HepG2 (cell line): Measurements from ENCODE around the gene EIF4E1B. TPM values are rescaled to one million over a fixed set of nuclear protein-coding genes. Genes with fewer than 3 reads are reported as not detected.

Source experiments
- ATAC-seq: fragments of 200-7000 bp; cut with Tn5 transposase; 3 replicates; pipeline ENCODE4 v1.9.1; 2020; ENCODE audit warnings: mild to moderate bottlenecking, moderate library complexity
- BruUV-seq: library from RNA; stranded (reverse); fragments of 400-500 nt; replicated peaks from 2 replicates; lab custom pipeline; 2021; lab: Mats Ljungman, UMichigan
- CTCF ChIA-PET: fragments of 300-600 bp; formaldehyde crosslinking; extraction: SDS; loops from one replicate; lab custom pipeline; 2021; ENCODE audit warnings: low total read pairs, inconsistent platforms, low intra/inter-chr PET ratio; lab: Yijun Ruan, JAX
- POLR2A ChIA-PET: fragments of 350-600 bp; sonication (Branson Sonifier 250); formaldehyde crosslinking; loops from one replicate; lab custom pipeline; 2020; ENCODE audit warnings: antibody characterized with exemption, inconsistent platforms; lab: Yijun Ruan, JAX
- DNase-seq: peaks from one replicate; pipeline ENCODE4 v3.0.0-alpha.2; 2015; ENCODE audit warnings: low spot score
- FAIRE-seq: peaks from 3 replicates; lab custom pipeline; 2011; peaks lifted over from hg19 to GRCh38; lab: Jason Lieb, UNC
- H2AFZ ChIP-seq: one replicate; pipeline ENCODE4 v1.6.1; 2011; ENCODE audit warnings: low read length, inconsistent platforms
- H3K27ac ChIP-seq: fragments of 300-600 bp; 3 replicates; pipeline ENCODE4 v1.8.0; 2011; ENCODE audit warnings: mixed run types, mild to moderate bottlenecking, mixed read lengths, low read length, inconsistent platforms; ENCODE audit not compliant: insufficient read depth; ENCODE audit errors: extremely low read length
- H3K27me3 ChIP-seq, 2 experiments: fragments of 200-600 bp in 1 of 2; 2 replicates in 1 of 2; 3 replicates in 1 of 2; pipeline versions ENCODE4 v1.6.0 to v1.8.0; 2011; ENCODE audit warnings: low read length in 2 of 2, mild to moderate bottlenecking in 2 of 2, moderate library complexity in 2 of 2, inconsistent platforms in 1 of 2; ENCODE audit not compliant: insufficient read depth in 2 of 2, control insufficient read depth in 1 of 2
- H3K36me3 ChIP-seq, 2 experiments: fragments of 200-600 bp in 1 of 2; replicated peaks in 1 of 2; 2 replicates in 1 of 2; 3 replicates in 1 of 2; pipeline versions ENCODE4 v1.5.1 to v1.8.0; 2011; ENCODE audit warnings: low read length in 2 of 2, inconsistent platforms in 1 of 2; ENCODE audit not compliant: insufficient read depth in 2 of 2, control insufficient read depth in 1 of 2
- H3K4me1 ChIP-seq: 2 replicates; pipeline ENCODE4 v1.5.1; 2012; ENCODE audit warnings: low read length, inconsistent platforms; ENCODE audit not compliant: insufficient read depth
- H3K4me2 ChIP-seq: 2 replicates; pipeline ENCODE4 v1.6.0; 2011; ENCODE audit warnings: low read depth, low read length, inconsistent platforms
- H3K4me3 ChIP-seq, 3 experiments: fragments of 200-600 bp in 1 of 3; sonication (generic), shearing (Covaris generic) in 1 of 3; replicated peaks in 1 of 3; 2 replicates each; pipeline ENCODE4 v1.5.1; 2011 to 2016; ENCODE audit warnings: low read length in 3 of 3, inconsistent platforms in 2 of 3, low read depth in 2 of 3, mild to moderate bottlenecking in 2 of 3, control low read depth in 1 of 3, mixed read lengths in 1 of 3; ENCODE audit not compliant: insufficient read depth in 1 of 3
- H3K79me2 ChIP-seq: one replicate; pipeline ENCODE4 v1.6.1; 2011; ENCODE audit warnings: low read length, inconsistent platforms; ENCODE audit not compliant: insufficient read depth
- H3K9ac ChIP-seq: 2 replicates; pipeline ENCODE4 v1.6.0; 2011; ENCODE audit warnings: mild to moderate bottlenecking, low read depth, low read length, inconsistent platforms; ENCODE audit not compliant: insufficient read depth
- H3K9me3 ChIP-seq: 2 replicates; pipeline ENCODE4 v1.5.1; 2012; ENCODE audit warnings: mild to moderate bottlenecking, low read length
- H4K20me1 ChIP-seq: 2 replicates; pipeline ENCODE4 v1.6.0; 2011; ENCODE audit warnings: inconsistent platforms, mild to moderate bottlenecking, low read length, moderate library complexity; ENCODE audit not compliant: insufficient read depth
- BATF2 ChIP-seq: sonication (generic); formaldehyde crosslinking; IDR thresholded peaks from 2 replicates; pipeline ENCODE4 v1.8.0; 2022; ENCODE audit warnings: mild to moderate bottlenecking, missing genetic modification reagents, moderate library complexity
- EP300 ChIP-seq, 3 experiments: sonication (generic) in 1 of 3; formaldehyde crosslinking in 1 of 3; IDR thresholded peaks; 2 replicates each; pipeline versions ENCODE4 v1.5.1 to v1.6.1; 2011 to 2020; ENCODE audit warnings: low read depth in 2 of 3, low read length in 2 of 3, borderline replicate concordance in 1 of 3, improper control_type of control experiment in 1 of 3, mild to moderate bottlenecking in 1 of 3, missing genetic modification reagents in 1 of 3, moderate library complexity in 1 of 3
- FOXC1 ChIP-seq: sonication (generic); formaldehyde crosslinking; IDR thresholded peaks from 2 replicates; pipeline ENCODE4 v1.8.0; 2022; ENCODE audit warnings: mild to moderate bottlenecking, missing genetic modification reagents, borderline replicate concordance
- GPN1 ChIP-seq: sonication (generic); formaldehyde crosslinking; IDR thresholded peaks from 2 replicates; pipeline ENCODE4 v1.5.1; 2020; ENCODE audit warnings: missing genetic modification reagents, borderline replicate concordance
- HNF1A ChIP-seq, 2 experiments: sonication (generic) in 1 of 2; formaldehyde crosslinking in 1 of 2; IDR thresholded peaks; 2 replicates each; pipeline versions ENCODE4 v1.4.0 to v1.6.1; 2016 to 2020; ENCODE audit warnings: borderline replicate concordance in 1 of 2, low read depth in 1 of 2, mild to moderate bottlenecking in 1 of 2, missing genetic modification reagents in 1 of 2
- KLF6 ChIP-seq: IDR thresholded peaks from 2 replicates; pipeline ENCODE4 v1.8.0; 2016; ENCODE audit warnings: missing biosample characterization, missing genetic modification reagents
- NR2F6 ChIP-seq, 2 experiments: IDR thresholded peaks; 2 replicates each; pipeline ENCODE4 v1.6.1; 2016; ENCODE audit warnings: antibody characterized with exemption in 1 of 2, mild to moderate bottlenecking in 1 of 2
- PHF5A ChIP-seq: IDR thresholded peaks from one replicate; pipeline ENCODE4 v1.6.1; 2018; ENCODE audit warnings: low read depth, missing genetic modification reagents; ENCODE audit not compliant: unreplicated experiment
- STAT6 ChIP-seq: sonication (generic); formaldehyde crosslinking; IDR thresholded peaks from 2 replicates; pipeline ENCODE4 v1.4.0; 2020; ENCODE audit warnings: missing genetic modification reagents, mild to moderate bottlenecking, borderline replicate concordance
- SUZ12 ChIP-seq: fragments of 150-350 bp; IDR thresholded peaks from 2 replicates; pipeline ENCODE4 v1.6.1; 2014; ENCODE audit warnings: low read depth, low read length
- TBX2 ChIP-seq: sonication (generic); formaldehyde crosslinking; IDR thresholded peaks from 2 replicates; pipeline ENCODE4 v1.5.0; 2020; ENCODE audit warnings: missing genetic modification reagents, mild to moderate bottlenecking, borderline replicate concordance
- TOE1 ChIP-seq: sonication (generic); formaldehyde crosslinking; IDR thresholded peaks from 2 replicates; pipeline ENCODE4 v1.4.0; 2020; ENCODE audit warnings: mild to moderate bottlenecking, missing genetic modification reagents
- ZNF30 ChIP-seq: sonication (generic); formaldehyde crosslinking; IDR thresholded peaks from 2 replicates; pipeline ENCODE4 v1.5.0; 2020; ENCODE audit warnings: mild to moderate bottlenecking, missing genetic modification reagents
- ZNF557 ChIP-seq: sonication (generic); formaldehyde crosslinking; IDR thresholded peaks from 2 replicates; pipeline ENCODE4 v1.4.0; 2020; ENCODE audit warnings: missing genetic modification reagents
- ZNF83 ChIP-seq: sonication (generic); formaldehyde crosslinking; IDR thresholded peaks from 2 replicates; pipeline ENCODE4 v1.4.0; 2020; ENCODE audit warnings: missing genetic modification reagents, mild to moderate bottlenecking, borderline replicate concordance
- WGBS: methylation state at CpG from one replicate; pipeline ENCODE4 v1.1.6; 2017; ENCODE audit warnings: low lambda C conversion rate; 5-methylcytosine and 5-hydroxymethylcytosine counted together
- in situ Hi-C: cut with HindIII; loops from 2 replicates; pipeline ENCODE4 v1.10.0; 2017; ENCODE audit warnings: low pct_unique_long_range_greater_than_20kb; ENCODE audit not compliant: extremely low pct_ligation_motif_present
- intact Hi-C: fragments of 100-400 bp; cut with micrococcal nuclease; formaldehyde crosslinking; loops from one replicate; pipeline ENCODE4 v1.10.0; 2022; ENCODE audit not compliant: unreplicated experiment
- polyA plus RNA-seq, 8 experiments: library from polyadenylated mRNA; depleted of rRNA in 3 of 8; stranded (reverse) in 7 of 8; unstranded in 1 of 8; fragments of >200 nt; fragmentation: Illumina TruSeq in 4 of 8; extraction: Trizol in 4 of 8; gene quantifications; 2 replicates each; pipeline versions ENCODE4 v1.2.1 to v1.2.3, GENCODE V29; 2011 to 2016; ENCODE audit warnings: low read depth in 4 of 8, missing spikeins in 1 of 8, mixed read lengths in 1 of 8; ENCODE audit not compliant: insufficient read depth in 1 of 8
- total RNA-seq, 5 experiments: library from RNA; depleted of rRNA; stranded (reverse); fragments of >200 nt; fragmentation: Illumina TruSeq; extraction: Trizol; gene quantifications; 2 replicates each; pipeline ENCODE4 v1.2.3, GENCODE V29; 2016; ENCODE audit warnings: low read depth in 1 of 5

Gene EIF4E1B
- total and polyA plus RNA-seq, 2 of the 13 experiments (the other 11 are each of a cell fraction or from before 2014, with no cell fraction given) = not detected

- in situ Hi-C loops (no loop called here), intact Hi-C loops (no loop called here)
- ATAC-seq (no peak), FAIRE-seq (no peak), DNase-seq (no peak)
- Histone ChIP-seq H3K9me3 (no peaks in the 10 kb centered on the region), H3K79me2 (no peaks in the 10 kb centered on the region), H3K9ac (no peak overlapping the region), H3K36me3 (no peaks in the 10 kb centered on the region), H2AFZ (no peak overlapping the region), H3K4me1 (peaks cover 36% of the 10 kb centered on the region), H3K4me3 (no peak overlapping the region), H3K27ac (no peak overlapping the region), H4K20me1 (no peaks in the 10 kb centered on the region), H3K4me2 (no peak overlapping the region), H3K27me3 (peaks cover 0 to 2% of the 10 kb centered on the region in 2 experiments; a peak in 2 of 5 replicates)
- ChIA-PET CTCF (no interaction called here), POLR2A (no interaction called here)
- WGBS = 53% methylated on average over 13 of the region's 18 CpGs
- no TSS peak for BruUV-seq
- TF ChIP-seq HNF1A (IDR thresholded peaks at IDR 0.05; ENCODE audit: low read depth) (no peak), HNF1A (CRISPR knock-in tag; IDR thresholded peaks at IDR 0.05; ENCODE audit: borderline replicate concordance) (no peak), TOE1 (CRISPR knock-in tag) (no peak), ZNF83 (CRISPR knock-in tag) (no peak), FOXC1 (CRISPR knock-in tag) (no peak), NR2F6 (IDR thresholded peaks at IDR 0.05) (no peak), NR2F6 (CRISPR knock-in tag; IDR thresholded peaks at IDR 0.05) (no peak), STAT6 (CRISPR knock-in tag) (no peak), ZNF30 (CRISPR knock-in tag) (no peak), PHF5A (CRISPR knock-in tag) (no peak), TBX2 (CRISPR knock-in tag) (no peak), SUZ12 (no peak), BATF2 (CRISPR knock-in tag) (no peak), KLF6 (CRISPR knock-in tag) (no peak), ZNF557 (no peak), EP300 (IDR thresholded peaks at IDR 0.05; ENCODE audit: low read depth in 2 of 2, low read length in 2 of 2) (no peak), EP300 (CRISPR knock-in tag; IDR thresholded peaks at IDR 0.05; ENCODE audit: borderline replicate concordance) (no peak), GPN1 (CRISPR knock-in tag) (no peak)
Measured at GRCh38 chr5:176673651-176674583, 43.4 kb downstream of the EIF4E1B start.
